K562 (cell line): ENCODE data around the gene ACTBL2. TPM values are rescaled to one million over a fixed set of nuclear protein-coding genes. Genes with fewer than 3 reads are reported as not detected.

Experiments
- ATAC-seq: fragments of 200-7000 bp; cut with Tn5 transposase; 3 replicates; pipeline ENCODE4 v1.9.1; 2020; ENCODE audit warnings: moderate library complexity
- BruUV-seq: library from RNA; stranded (reverse); fragments of 400-500 nt; replicated peaks from 2 replicates; lab custom pipeline; 2021; lab: Mats Ljungman, UMichigan
- CTCF ChIA-PET: fragments of 300-600 bp; formaldehyde crosslinking; extraction: SDS; loops from one replicate; lab custom pipeline; 2021; ENCODE audit warnings: low intra/inter-chr PET ratio; lab: Yijun Ruan, JAX
- POLR2A ChIA-PET: fragments of 300-600, 350-650 bp; sonication (Branson Sonifier 250); formaldehyde crosslinking; extraction: SDS; loops from one replicate; lab custom pipeline; 2021; ENCODE audit warnings: antibody characterized with exemption, inconsistent platforms; lab: Yijun Ruan, JAX
- DNase-seq, 4 experiments: peaks; one replicate each; pipeline versions ENCODE4 v3.0.0 to v3.0.0-alpha.2; 2011 to 2018; ENCODE audit warnings: low spot score in 3 of 4, mixed read lengths in 3 of 4; ENCODE audit errors: extremely low read depth in 1 of 4
- FAIRE-seq: peaks from 2 replicates; lab custom pipeline; 2011; peaks lifted over from hg19 to GRCh38; lab: Jason Lieb, UNC
- H2AFZ ChIP-seq: 2 replicates; pipeline ENCODE4 v1.6.0; 2011; ENCODE audit warnings: low read depth, low read length, control low read depth, inconsistent platforms
- H3K27ac ChIP-seq: fragments of 200-600 bp; 3 replicates; pipeline ENCODE4 v1.8.0; 2011; ENCODE audit warnings: low read depth, mild to moderate bottlenecking, control low read depth, inconsistent platforms, low read length, moderate library complexity, mixed read lengths; ENCODE audit errors: extremely low read depth
- H3K27me3 ChIP-seq, 2 experiments: fragments of 300-600 bp in 1 of 2; 2 replicates in 1 of 2; 3 replicates in 1 of 2; pipeline versions ENCODE4 v1.6.0 to v1.8.0; 2011; ENCODE audit warnings: inconsistent platforms in 2 of 2, low read length in 2 of 2, mild to moderate bottlenecking in 1 of 2, mixed read lengths in 1 of 2, moderate library complexity in 1 of 2; ENCODE audit not compliant: control insufficient read depth in 2 of 2, insufficient read depth in 2 of 2
- H3K36me3 ChIP-seq: fragments of 300-600 bp; 3 replicates; pipeline ENCODE4 v1.8.0; 2011; ENCODE audit warnings: mild to moderate bottlenecking, low read length, inconsistent platforms; ENCODE audit not compliant: control insufficient read depth, insufficient read depth
- H3K4me1 ChIP-seq, 2 experiments: fragments of 200-600 bp in 1 of 2; replicated peaks in 1 of 2; 2 replicates in 1 of 2; 3 replicates in 1 of 2; pipeline versions ENCODE4 v1.5.1 to v1.8.0; 2011; ENCODE audit warnings: inconsistent platforms in 2 of 2, low read length in 2 of 2, mild to moderate bottlenecking in 1 of 2, mixed read lengths in 1 of 2, moderate library complexity in 1 of 2; ENCODE audit not compliant: control insufficient read depth in 2 of 2, insufficient read depth in 2 of 2
- H3K4me2 ChIP-seq: 2 replicates; pipeline ENCODE4 v1.6.1; 2011; ENCODE audit warnings: low read length, control low read depth, inconsistent platforms, mixed read lengths; ENCODE audit not compliant: insufficient read depth
- H3K4me3 ChIP-seq: fragments of 200-600 bp; sonication (generic), shearing (Covaris generic); 2 replicates; pipeline ENCODE4 v1.5.1; 2016; ENCODE audit warnings: control low read depth, inconsistent platforms
- H3K79me2 ChIP-seq: fragments of 200-600 bp; 3 replicates; pipeline ENCODE4 v1.8.0; 2011; ENCODE audit warnings: low read length, inconsistent platforms; ENCODE audit not compliant: control insufficient read depth, insufficient read depth
- H3K9ac ChIP-seq, 2 experiments: 2 replicates each; pipeline versions ENCODE4 v1.6.0 to v1.6.1; 2011; ENCODE audit warnings: low read depth in 2 of 2, low read length in 2 of 2, control low read depth in 1 of 2, inconsistent platforms in 1 of 2, mild to moderate bottlenecking in 1 of 2, mixed read lengths in 1 of 2; ENCODE audit not compliant: insufficient read depth in 1 of 2
- H3K9me1 ChIP-seq: one replicate; pipeline ENCODE4 v1.6.0; 2011; ENCODE audit warnings: inconsistent platforms, mild to moderate bottlenecking, low read length, moderate library complexity; ENCODE audit not compliant: control insufficient read depth, insufficient read depth
- H3K9me3 ChIP-seq: replicated peaks from 2 replicates; pipeline ENCODE4 v1.5.1; 2011; ENCODE audit warnings: low read depth, low read length, inconsistent platforms; ENCODE audit not compliant: control insufficient read depth, insufficient read depth
- H4K20me1 ChIP-seq: replicated peaks from 2 replicates; pipeline ENCODE4 v1.6.1; 2011; ENCODE audit warnings: low read length, inconsistent platforms, mixed read lengths; ENCODE audit not compliant: control insufficient read depth, insufficient read depth
- BRF1 ChIP-seq: IDR thresholded peaks from 3 replicates; pipeline ENCODE4 v1.6.1; 2011; ENCODE audit warnings: borderline replicate concordance, mild to moderate bottlenecking; ENCODE audit not compliant: insufficient read length; ENCODE audit errors: extremely low read depth
- CBFB ChIP-seq: sonication (generic); formaldehyde crosslinking; IDR thresholded peaks from 2 replicates; pipeline ENCODE4 v1.4.0; 2020; ENCODE audit warnings: mild to moderate bottlenecking, missing genetic modification reagents
- ELF4 ChIP-seq: fragments of 450-650 bp; formaldehyde crosslinking; IDR thresholded peaks from 2 replicates; pipeline ENCODE4 v1.4.0; 2022; ENCODE audit warnings: missing genetic modification characterization
- EZH2 ChIP-seq: IDR thresholded peaks from 2 replicates; pipeline ENCODE4 v1.6.1; 2012; ENCODE audit warnings: low read depth, mild to moderate bottlenecking, inconsistent platforms, low read length, borderline replicate concordance
- HNRNPLL ChIP-seq: fragments of 200-400 bp; formaldehyde crosslinking; IDR thresholded peaks from 2 replicates; pipeline ENCODE4 v1.6.1; 2017; ENCODE audit warnings: low read length, low read depth, mild to moderate bottlenecking; ENCODE audit not compliant: poor library complexity, severe bottlenecking
- MAFG ChIP-seq: fragments of 450-650 bp; conservative IDR thresholded peaks from 2 replicates; pipeline ENCODE4 v1.6.1; 2016; ENCODE audit warnings: missing genetic modification characterization, missing compliant biosample characterization
- NCOA6 ChIP-seq: fragments of 450-650 bp; IDR thresholded peaks from 2 replicates; pipeline ENCODE4 v1.6.1; 2017; ENCODE audit warnings: mild to moderate bottlenecking
- NR2C2 ChIP-seq, 2 experiments: fragments of 200-800 bp in 1 of 2; sonication (Bioruptor generic) in 1 of 2; sonication (generic) in 1 of 2; formaldehyde crosslinking in 1 of 2; IDR thresholded peaks; 2 replicates each; pipeline versions ENCODE4 v1.6.1 to v1.8.0; 2016 to 2022; ENCODE audit warnings: mild to moderate bottlenecking in 1 of 2, missing compliant biosample characterization in 1 of 2, missing genetic modification characterization in 1 of 2, missing genetic modification reagents in 1 of 2
- PREB ChIP-seq: sonication (generic); formaldehyde crosslinking; IDR thresholded peaks from 2 replicates; pipeline ENCODE4 v1.8.1; 2023; ENCODE audit warnings: mild to moderate bottlenecking, missing genetic modification reagents
- SRF ChIP-seq, 2 experiments: fragments of 250-450, 450-650 bp in 1 of 2; sonication (Bioruptor Pico) in 1 of 2; sonication (generic) in 1 of 2; formaldehyde crosslinking; IDR thresholded peaks; 2 replicates each; pipeline versions ENCODE4 v1.5.0 to v1.5.1; 2020 to 2022; ENCODE audit warnings: mild to moderate bottlenecking in 1 of 2, missing genetic modification reagents in 1 of 2
- TOE1 ChIP-seq, 2 experiments: fragments of 450-650 bp in 1 of 2; sonication (generic) in 1 of 2; formaldehyde crosslinking in 1 of 2; IDR thresholded peaks; 2 replicates each; pipeline versions ENCODE4 v1.7.1 to v1.8.0; 2016 to 2022; ENCODE audit warnings: borderline replicate concordance in 2 of 2, mild to moderate bottlenecking in 2 of 2, antibody characterized with exemption in 1 of 2, inconsistent platforms in 1 of 2, low read depth in 1 of 2, missing genetic modification reagents in 1 of 2, moderate library complexity in 1 of 2
- ZC3H11A ChIP-seq: IDR thresholded peaks from 2 replicates; pipeline ENCODE4 v1.6.1; 2012; ENCODE audit warnings: low read depth, low read length, improper control_type of control experiment
- WGBS: fragments of 100-300 bp; shearing (Covaris generic); methylation state at CpG from one replicate; pipeline ENCODE4 v1.1.6; 2016; ENCODE audit warnings: low coverage, mixed read lengths; ENCODE audit not compliant: insufficient coverage; ENCODE audit errors: missing lambda C conversion rate; 5-methylcytosine and 5-hydroxymethylcytosine counted together
- in situ Hi-C: fragments of 300-500 bp; cut with MboI; formaldehyde crosslinking; loops from 4 replicates; pipeline ENCODE4 v1.15.0; 2018; ENCODE audit warnings: inconsistent platforms, mixed read lengths
- intact Hi-C: fragments of 100-400 bp; cut with micrococcal nuclease; formaldehyde crosslinking; loops from 2 replicates; pipeline ENCODE4 v1.14.2; 2022
- polyA plus RNA-seq, 8 experiments: library from polyadenylated mRNA; depleted of rRNA in 4 of 8; stranded (reverse) in 5 of 8; unstranded in 3 of 8; fragments of >200 nt; fragmentation: Nextera tagmentation in 2 of 8; fragmentation: Illumina TruSeq in 1 of 8; extraction: Ambion mirVana in 2 of 8; extraction: Trizol in 1 of 8; gene quantifications; 2 replicates each; pipeline versions ENCODE4 v1.2.1 to v1.2.3, GENCODE V29; 2011 to 2014; ENCODE audit warnings: inconsistent platforms in 1 of 8, missing spikeins in 1 of 8
- total RNA-seq, 7 experiments: library from RNA; depleted of rRNA in 6 of 7; stranded (reverse); fragments of >200 nt in 6 of 7; fragmentation: Illumina TruSeq in 2 of 7; extraction: Trizol in 2 of 7; gene quantifications; 2 replicates each; pipeline versions ENCODE4 v1.2.1 to v1.2.3, GENCODE V29; 2011 to 2021; ENCODE audit warnings: low replicate concordance in 1 of 7
- TF ChIP-seq, protein P1 (sequence below): sonication (generic); formaldehyde crosslinking; IDR thresholded peaks from 2 replicates; pipeline ENCODE4 v1.5.0; 2020; ENCODE audit warnings: missing genetic modification reagents

The ACTBL2 gene
- total and polyA plus RNA-seq, 9 of the 15 experiments (the other 6 are each of a cell fraction or from before 2014, with no cell fraction given), result not detected

DNA sequence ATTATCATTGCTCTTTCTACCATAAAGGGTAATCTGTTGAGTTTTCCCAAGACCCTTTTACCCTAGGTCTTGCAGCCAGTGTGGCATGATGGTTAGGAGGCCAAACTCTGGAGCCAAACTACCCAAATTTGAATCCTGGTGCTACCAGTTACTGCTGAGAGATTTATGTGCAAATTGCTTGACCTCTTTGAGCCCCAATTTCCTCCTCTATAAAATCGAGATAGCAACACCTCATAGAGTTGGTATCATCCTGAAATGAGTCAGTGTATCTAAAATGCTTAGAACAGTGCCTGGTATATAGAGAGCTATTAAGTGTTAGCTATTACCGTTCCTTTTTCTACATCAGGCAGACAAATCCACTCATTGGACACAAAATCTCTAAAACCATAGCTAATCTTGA lies 43.0 kb downstream of the ACTBL2 start:
- no peaks in the 10 kb centered on the region for H3K9me1 ChIP-seq
- H3K9ac ChIP-seq, result no peak overlapping the region
- BruUV-seq, result no TSS peak
- ATAC-seq, result no peak
- intact Hi-C loops, result no loop called here
- no peak overlapping the region for H2AFZ ChIP-seq
- H3K27me3 ChIP-seq, result no peaks in the 10 kb centered on the region
- H3K36me3 ChIP-seq, result no peaks in the 10 kb centered on the region
- POLR2A ChIA-PET, result no interaction called here
- DNase-seq, result no peak
- no peak overlapping the region for H3K4me2 ChIP-seq
- TF ChIP-seq EZH2 (no peak), BRF1 (no peak), PREB (CRISPR knock-in tag) (no peak), NR2C2 (CRISPR knock-in tag; IDR thresholded peaks at IDR 0.05) (no peak), NR2C2 (tag; IDR thresholded peaks at IDR 0.05) (no peak), HNRNPLL (no peak), TOE1 (IDR thresholded peaks at IDR 0.05; ENCODE audit: borderline replicate concordance) (no peak), TOE1 (CRISPR knock-in tag; IDR thresholded peaks at IDR 0.05; ENCODE audit: borderline replicate concordance, low read depth) (no peak), ELF4 (CRISPR knock-in tag) (no peak), SRF (CRISPR knock-in tag; IDR thresholded peaks at IDR 0.05) (no peak), ZC3H11A (no peak), CBFB (no peak), NCOA6 (no peak), MAFG (tag) (no peak)
- TF ChIP-seq, protein P1, sequence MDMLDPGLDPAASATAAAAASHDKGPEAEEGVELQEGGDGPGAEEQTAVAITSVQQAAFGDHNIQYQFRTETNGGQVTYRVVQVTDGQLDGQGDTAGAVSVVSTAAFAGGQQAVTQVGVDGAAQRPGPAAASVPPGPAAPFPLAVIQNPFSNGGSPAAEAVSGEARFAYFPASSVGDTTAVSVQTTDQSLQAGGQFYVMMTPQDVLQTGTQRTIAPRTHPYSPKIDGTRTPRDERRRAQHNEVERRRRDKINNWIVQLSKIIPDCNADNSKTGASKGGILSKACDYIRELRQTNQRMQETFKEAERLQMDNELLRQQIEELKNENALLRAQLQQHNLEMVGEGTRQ (CRISPR knock-in tag), result no peak
- TF ChIP-seq, all 486 proteins: peak for 0
- FAIRE-seq, result no peak
- CTCF ChIA-PET, result no interaction called here
- 7% methylated on average over 2 of the region's 2 CpGs for WGBS
- Histone ChIP-seq H3K9me3 (no peaks in the 10 kb centered on the region), H3K27ac (no peak overlapping the region), H4K20me1 (no peaks in the 10 kb centered on the region), H3K4me3 (no peak overlapping the region), H3K4me1 (peaks cover 3 to 21% of the 10 kb centered on the region in 2 experiments; a peak in 3 of 5 replicates), H3K79me2 (no peaks in the 10 kb centered on the region)
- in situ Hi-C loops, result no loop called here
